GM13977 (cell line): ENCODE measurements around the gene GAPVD1.
"Not testable (repeated sequence)": the region's sequence is repeated elsewhere in the genome, so short reads cannot be mapped to it uniquely, and the experiment has no call there.

Experiments used
- DNase-seq: peaks from one replicate; pipeline ENCODE4 v3.0.0; 2012; ENCODE audit warnings: low spot score
- in situ Hi-C: fragments of 300-500 bp; cut with MboI; formaldehyde crosslinking; loops from one replicate; pipeline ENCODE4 v1.12.0; 2022; ENCODE audit warnings: low sequenced_read_pairs, low pct_unique_long_range_greater_than_20kb, mixed read lengths, inconsistent platforms; ENCODE audit not compliant: unreplicated experiment
- TF ChIP-seq, protein P1 (sequence below): IDR thresholded peaks from 2 replicates; pipeline ENCODE4 v1.5.1; 2012; ENCODE audit warnings: mild to moderate bottlenecking, control low read depth; ENCODE audit not compliant: insufficient read depth; ENCODE audit errors: extremely low read depth, missing control alignments

The GAPVD1 gene

DNA sequence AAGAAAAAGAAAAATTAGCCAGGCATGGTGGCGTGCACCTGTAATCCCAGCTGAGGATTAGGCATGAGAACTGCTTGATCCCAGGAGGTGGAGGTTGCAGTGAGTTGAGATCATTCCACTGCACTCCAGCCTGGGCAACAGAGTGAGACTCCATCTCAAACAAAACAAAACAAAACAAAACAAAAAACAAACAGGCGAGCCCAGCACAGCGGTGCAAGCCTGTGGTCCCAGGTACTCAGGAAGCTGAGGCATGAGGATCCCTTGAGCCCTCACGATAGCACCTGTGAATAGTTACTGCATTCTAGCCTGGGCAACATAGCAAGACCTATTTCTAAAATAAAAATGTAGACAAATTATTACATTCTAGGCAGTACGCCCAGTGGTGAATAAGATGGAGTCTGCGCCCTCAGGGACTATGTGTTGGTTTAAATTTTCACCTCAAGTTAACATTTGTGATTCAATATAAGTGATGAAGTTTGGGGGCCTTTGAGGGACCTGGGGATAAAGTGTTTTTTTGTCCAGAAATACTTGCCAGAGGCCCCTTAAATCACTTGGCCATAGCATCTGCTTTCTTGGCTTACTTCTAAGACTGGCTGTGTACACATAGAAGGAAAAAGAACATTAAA is 3.4 kb upstream of the GAPVD1 start:
- no peak for DNase-seq
- TF ChIP-seq, protein P1, sequence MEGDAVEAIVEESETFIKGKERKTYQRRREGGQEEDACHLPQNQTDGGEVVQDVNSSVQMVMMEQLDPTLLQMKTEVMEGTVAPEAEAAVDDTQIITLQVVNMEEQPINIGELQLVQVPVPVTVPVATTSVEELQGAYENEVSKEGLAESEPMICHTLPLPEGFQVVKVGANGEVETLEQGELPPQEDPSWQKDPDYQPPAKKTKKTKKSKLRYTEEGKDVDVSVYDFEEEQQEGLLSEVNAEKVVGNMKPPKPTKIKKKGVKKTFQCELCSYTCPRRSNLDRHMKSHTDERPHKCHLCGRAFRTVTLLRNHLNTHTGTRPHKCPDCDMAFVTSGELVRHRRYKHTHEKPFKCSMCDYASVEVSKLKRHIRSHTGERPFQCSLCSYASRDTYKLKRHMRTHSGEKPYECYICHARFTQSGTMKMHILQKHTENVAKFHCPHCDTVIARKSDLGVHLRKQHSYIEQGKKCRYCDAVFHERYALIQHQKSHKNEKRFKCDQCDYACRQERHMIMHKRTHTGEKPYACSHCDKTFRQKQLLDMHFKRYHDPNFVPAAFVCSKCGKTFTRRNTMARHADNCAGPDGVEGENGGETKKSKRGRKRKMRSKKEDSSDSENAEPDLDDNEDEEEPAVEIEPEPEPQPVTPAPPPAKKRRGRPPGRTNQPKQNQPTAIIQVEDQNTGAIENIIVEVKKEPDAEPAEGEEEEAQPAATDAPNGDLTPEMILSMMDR, result no peak
- in situ Hi-C loops, result no loop called here

DNA sequence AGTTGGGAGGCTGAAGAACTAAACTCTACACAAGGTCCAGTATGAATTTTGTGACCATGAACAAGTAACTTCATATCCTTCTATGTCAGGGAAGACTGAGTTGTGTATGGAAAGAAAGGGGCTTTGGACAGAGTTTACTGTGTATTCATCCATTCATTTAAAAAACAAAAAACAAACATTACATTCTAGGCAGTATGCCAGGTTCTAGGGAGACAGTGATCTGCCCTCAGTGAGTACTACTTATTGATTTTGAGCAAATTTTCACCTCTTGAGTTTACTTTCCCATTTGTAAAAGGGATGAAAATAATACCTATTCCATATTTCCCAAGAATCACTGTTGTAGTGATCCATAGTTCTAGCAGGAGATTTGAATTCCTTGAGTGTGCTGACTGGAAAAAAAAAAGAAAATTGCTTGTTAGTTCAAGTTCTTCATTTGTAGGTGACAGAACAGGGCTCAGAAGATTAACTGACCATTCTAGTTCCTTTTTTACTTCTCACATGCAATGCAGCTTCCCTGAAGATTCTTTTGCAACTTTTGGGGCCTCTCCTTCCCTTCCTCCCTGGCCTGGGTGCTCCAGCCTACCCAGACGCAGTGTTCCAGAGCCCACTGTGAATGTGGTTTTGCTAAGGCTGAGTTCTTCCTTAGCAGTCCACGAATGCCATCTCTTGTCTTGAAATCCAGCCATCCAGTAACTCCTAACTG is 2.6 kb upstream of the GAPVD1 start:
- in situ Hi-C loops, result no loop called here
- no peak for DNase-seq
- TF ChIP-seq, protein P1, result no peak

DNA sequence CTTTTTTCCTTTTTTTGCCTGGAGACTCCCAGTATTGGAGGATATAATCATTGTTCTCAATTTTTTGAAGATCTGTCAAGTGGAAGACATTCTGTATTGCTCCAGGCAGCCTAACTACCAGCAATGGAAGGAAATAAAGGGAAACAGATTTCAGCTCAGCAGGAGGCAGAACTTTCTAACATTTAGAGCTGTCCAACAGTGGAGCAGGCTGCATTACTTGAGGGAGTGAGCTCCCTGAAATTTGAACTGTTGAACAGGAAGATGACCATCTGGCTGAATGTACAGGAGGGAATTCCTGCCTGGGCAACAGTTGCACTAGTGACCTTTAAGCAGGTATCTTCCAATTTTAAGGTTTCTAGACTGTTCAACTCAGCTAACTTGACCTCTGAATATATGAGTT is 1.1 kb upstream of the GAPVD1 start:
- DNase-seq, result no peak
- in situ Hi-C loops, result no loop called here
- TF ChIP-seq, protein P1, result no peak

DNA sequence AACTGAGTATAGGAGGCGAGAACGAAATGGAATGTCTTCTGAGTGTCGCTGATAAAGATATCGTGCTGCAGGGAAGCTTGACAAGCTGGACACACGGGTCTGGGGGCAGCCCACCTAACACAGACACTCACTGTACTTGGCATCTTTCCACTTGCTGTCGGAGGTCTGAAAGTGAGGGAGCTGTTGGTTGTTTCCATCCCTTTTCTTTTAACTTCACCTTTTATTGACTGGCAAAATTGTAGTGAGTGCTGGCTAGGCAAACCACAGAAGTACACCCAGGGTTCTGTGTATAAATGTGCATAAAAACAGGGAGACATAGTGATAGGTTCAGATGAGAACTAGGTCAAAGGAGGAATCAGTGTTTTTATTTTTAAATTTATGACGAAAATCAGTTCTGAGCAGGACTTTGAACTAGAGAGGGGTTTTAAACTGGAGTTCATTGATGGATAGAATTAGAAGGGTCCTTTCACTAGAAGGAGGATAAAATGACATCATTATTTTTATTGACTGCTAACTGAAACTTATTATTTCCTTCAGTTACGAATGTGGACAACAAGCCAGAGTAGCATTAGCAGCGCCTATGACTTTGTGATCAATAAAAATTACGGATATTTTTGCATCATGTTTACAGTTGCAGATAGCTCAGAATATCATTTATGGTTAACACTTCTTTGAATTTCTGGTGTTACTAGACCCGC is 817 bp downstream of the GAPVD1 start:
- TF ChIP-seq, protein P1, result no peak
- in situ Hi-C loops, result no loop called here
- DNase-seq, result no peak

DNA sequence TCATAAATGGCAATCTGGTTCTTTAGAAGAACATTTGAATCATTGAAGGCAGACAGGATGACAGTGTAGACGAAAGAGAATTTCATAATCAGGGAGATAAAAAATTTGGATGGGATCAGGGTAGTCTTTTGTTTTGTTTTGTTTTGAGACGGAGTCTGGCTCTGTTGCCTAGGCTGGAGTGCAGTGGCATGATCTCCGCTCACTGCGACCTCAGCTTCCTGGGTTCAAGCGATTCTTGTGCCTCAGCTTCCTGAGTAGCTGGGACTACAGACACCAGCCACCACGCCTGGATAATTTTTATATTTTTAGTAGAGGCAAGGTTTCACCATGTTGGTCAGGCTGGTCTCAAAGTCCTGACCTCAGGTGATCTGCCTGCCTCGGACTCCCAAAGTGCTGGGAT is 2.4 kb downstream of the GAPVD1 start:
- in situ Hi-C loops, DNase-seq: not testable (repeated sequence)

DNA sequence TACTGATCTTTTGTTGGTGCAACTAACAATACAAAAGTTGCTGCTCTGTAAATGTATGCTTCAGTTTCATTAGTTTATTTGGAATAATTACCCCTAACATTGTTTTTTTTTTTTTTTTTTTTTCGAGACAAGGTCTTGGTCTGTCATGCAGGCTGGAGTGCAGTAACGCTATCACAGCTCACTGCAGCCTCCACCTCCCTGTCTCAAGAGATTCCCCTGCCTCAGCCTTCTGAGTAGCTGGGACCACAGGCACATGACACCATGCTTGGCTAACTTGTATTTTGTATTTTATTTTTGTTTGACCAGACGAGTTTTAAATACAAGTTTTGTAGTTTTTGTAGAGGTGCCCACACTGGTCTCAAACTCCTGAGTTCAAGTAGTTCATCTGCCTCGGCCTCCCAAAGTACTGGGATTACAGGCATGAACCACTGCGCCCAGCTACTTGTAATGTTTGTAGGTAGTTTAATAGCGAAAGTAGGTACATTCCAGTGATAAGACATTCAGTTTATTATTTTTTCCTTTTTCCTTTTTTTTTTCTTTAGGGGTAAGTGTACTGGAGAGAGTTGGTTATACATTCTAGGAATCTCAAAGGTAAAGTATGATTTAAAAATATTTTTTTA is 6.9 kb downstream of the GAPVD1 start:
- no peak for DNase-seq
- in situ Hi-C loops, result no loop called here
- TF ChIP-seq, protein P1, result no peak
